HEK293 (cell line): ENCODE results near the gene ANGPTL2.

ENCODE experiments used
- CTCF ChIA-PET: fragments of 350-600 bp; formaldehyde crosslinking; extraction: SDS; loops from one replicate; lab custom pipeline; 2021; ENCODE audit warnings: antibody characterized with exemption; lab: Yijun Ruan, JAX
- POLR2A ChIA-PET: fragments of 300-600 bp; formaldehyde crosslinking; extraction: SDS; loops from one replicate; lab custom pipeline; 2020; ENCODE audit warnings: antibody characterized with exemption, inconsistent platforms; lab: Yijun Ruan, JAX
- H3K27ac ChIP-seq: fragments of 200-500 bp; sonication (Bioruptor generic); 2 replicates; pipeline ENCODE4 v1.5.1; 2014; ENCODE audit warnings: low read depth, low read length, control low read depth, inconsistent platforms; ENCODE audit errors: extremely low read depth
- H3K36me3 ChIP-seq, 2 experiments: fragments of 200-500 bp in 1 of 2; sonication (Bioruptor generic) in 1 of 2; 1 replicate in 1 of 2; 2 replicates in 1 of 2; pipeline ENCODE4 v1.5.1; 2014 to 2017; ENCODE audit warnings: inconsistent platforms in 2 of 2, low read length in 2 of 2; ENCODE audit not compliant: control insufficient read depth in 2 of 2, insufficient read depth in 1 of 2
- H3K4me1 ChIP-seq: fragments of 200-500 bp; sonication (Bioruptor generic); 2 replicates; pipeline ENCODE4 v1.5.1; 2014; ENCODE audit warnings: mild to moderate bottlenecking, low read length, inconsistent platforms; ENCODE audit not compliant: control insufficient read depth, insufficient read depth
- H3K4me3 ChIP-seq: 2 replicates; pipeline ENCODE4 v1.5.1; 2011; ENCODE audit warnings: low read depth, mild to moderate bottlenecking, control low read depth, low read length, moderate library complexity
- H3K9me3 ChIP-seq: fragments of 200-500 bp; sonication (Bioruptor generic); 2 replicates; pipeline ENCODE4 v1.5.1; 2014; ENCODE audit warnings: low read depth, low read length, inconsistent platforms; ENCODE audit not compliant: control insufficient read depth, insufficient read depth
- IKZF3 ChIP-seq: fragments of 450-650 bp; IDR thresholded peaks from 2 replicates; pipeline ENCODE4 v1.5.0; 2018; ENCODE audit warnings: missing biosample characterization, mild to moderate bottlenecking, missing genetic modification characterization, moderate library complexity
- KLF16 ChIP-seq: fragments of 450-650 bp; formaldehyde crosslinking; IDR thresholded peaks from 2 replicates; pipeline ENCODE4 v1.5.1; 2017; ENCODE audit warnings: missing biosample characterization, missing genetic modification characterization
- KLF8 ChIP-seq: fragments of 450-650 bp; formaldehyde crosslinking; IDR thresholded peaks from 2 replicates; pipeline ENCODE4 v1.5.1; 2016; ENCODE audit warnings: missing biosample characterization, missing genetic modification characterization
- KLF9 ChIP-seq: fragments of 450-650 bp; formaldehyde crosslinking; IDR thresholded peaks from 2 replicates; pipeline ENCODE4 v1.5.1; 2016; ENCODE audit warnings: missing biosample characterization, missing genetic modification characterization, low read depth
- SP3 ChIP-seq: fragments of 450-650 bp; formaldehyde crosslinking; IDR thresholded peaks from 2 replicates; pipeline ENCODE4 v1.5.1; 2016; ENCODE audit warnings: missing biosample characterization, missing genetic modification characterization
- TCF7L2 ChIP-seq: IDR thresholded peaks from 2 replicates; pipeline ENCODE4 v1.6.1; 2011; ENCODE audit warnings: low read depth, mild to moderate bottlenecking, inconsistent platforms, low read length, moderate library complexity, borderline replicate concordance
- YY2 ChIP-seq: fragments of 450-650 bp; formaldehyde crosslinking; IDR thresholded peaks from 2 replicates; pipeline ENCODE4 v1.5.1; 2016; ENCODE audit warnings: missing biosample characterization, missing genetic modification characterization
- ZBTB20 ChIP-seq: fragments of 450-650 bp; formaldehyde crosslinking; IDR thresholded peaks from 2 replicates; pipeline ENCODE4 v1.5.1; 2016; ENCODE audit warnings: missing biosample characterization, missing genetic modification characterization
- ZFHX2 ChIP-seq: fragments of 450-650 bp; formaldehyde crosslinking; conservative IDR thresholded peaks from 2 replicates; pipeline ENCODE4 v1.5.1; 2016; ENCODE audit warnings: missing biosample characterization, missing genetic modification characterization
- ZNF114 ChIP-seq: fragments of 450-650 bp; formaldehyde crosslinking; IDR thresholded peaks from 2 replicates; pipeline ENCODE4 v1.5.0; 2017; ENCODE audit warnings: missing biosample characterization, missing genetic modification characterization
- ZNF138 ChIP-seq: fragments of 450-650 bp; formaldehyde crosslinking; IDR thresholded peaks from 2 replicates; pipeline ENCODE4 v1.5.1; 2016; ENCODE audit warnings: missing biosample characterization, missing genetic modification characterization, borderline replicate concordance
- ZNF140 ChIP-seq: fragments of 450-650 bp; formaldehyde crosslinking; IDR thresholded peaks from 2 replicates; pipeline ENCODE4 v1.5.1; 2016; ENCODE audit warnings: missing biosample characterization, missing genetic modification characterization
- ZNF157 ChIP-seq: fragments of 450-650 bp; formaldehyde crosslinking; IDR thresholded peaks from 2 replicates; pipeline ENCODE4 v1.5.1; 2016; ENCODE audit warnings: missing biosample characterization, missing genetic modification characterization
- ZNF211 ChIP-seq: fragments of 450-650 bp; formaldehyde crosslinking; IDR thresholded peaks from 2 replicates; pipeline ENCODE4 v1.5.1; 2016; ENCODE audit warnings: low read depth, missing biosample characterization, missing genetic modification characterization
- ZNF223 ChIP-seq: fragments of 450-650 bp; formaldehyde crosslinking; IDR thresholded peaks from 2 replicates; pipeline ENCODE4 v1.5.1; 2016; ENCODE audit warnings: missing biosample characterization, missing genetic modification characterization
- ZNF24 ChIP-seq: fragments of 450-650 bp; formaldehyde crosslinking; IDR thresholded peaks from 2 replicates; pipeline ENCODE4 v1.5.1; 2016; ENCODE audit warnings: missing biosample characterization, missing genetic modification characterization
- ZNF324 ChIP-seq: fragments of 450-650 bp; formaldehyde crosslinking; IDR thresholded peaks from 2 replicates; pipeline ENCODE4 v1.5.1; 2016; ENCODE audit warnings: missing biosample characterization, missing genetic modification characterization
- ZNF335 ChIP-seq: fragments of 450-650 bp; formaldehyde crosslinking; conservative IDR thresholded peaks from 2 replicates; pipeline ENCODE4 v1.5.1; 2016; ENCODE audit warnings: missing biosample characterization, missing genetic modification characterization
- ZNF354C ChIP-seq: fragments of 450-650 bp; formaldehyde crosslinking; IDR thresholded peaks from 2 replicates; pipeline ENCODE4 v1.5.1; 2016; ENCODE audit warnings: missing biosample characterization, missing genetic modification characterization, low read depth, borderline replicate concordance
- ZNF416 ChIP-seq: fragments of 450-650 bp; formaldehyde crosslinking; IDR thresholded peaks from 2 replicates; pipeline ENCODE4 v1.5.1; 2016; ENCODE audit warnings: missing biosample characterization, missing genetic modification characterization
- ZNF423 ChIP-seq: fragments of 450-650 bp; formaldehyde crosslinking; IDR thresholded peaks from 2 replicates; pipeline ENCODE4 v1.5.1; 2016; ENCODE audit warnings: missing biosample characterization, missing genetic modification characterization
- ZNF548 ChIP-seq: fragments of 450-650 bp; formaldehyde crosslinking; IDR thresholded peaks from 2 replicates; pipeline ENCODE4 v1.5.1; 2016; ENCODE audit warnings: missing biosample characterization, missing genetic modification characterization
- ZNF660 ChIP-seq: fragments of 450-650 bp; IDR thresholded peaks from 2 replicates; pipeline ENCODE4 v1.5.1; 2018; ENCODE audit warnings: missing biosample characterization, mild to moderate bottlenecking, missing genetic modification characterization
- ZNF707 ChIP-seq: fragments of 450-650 bp; formaldehyde crosslinking; IDR thresholded peaks from 2 replicates; pipeline ENCODE4 v1.5.1; 2016; ENCODE audit warnings: missing biosample characterization, missing genetic modification characterization
- TF ChIP-seq, protein P1 (sequence below): fragments of 450-650 bp; formaldehyde crosslinking; IDR thresholded peaks from 2 replicates; pipeline ENCODE4 v1.5.1; 2016; ENCODE audit warnings: missing biosample characterization, missing genetic modification characterization
- TF ChIP-seq, protein P2 (sequence below): fragments of 450-650 bp; formaldehyde crosslinking; IDR thresholded peaks from 2 replicates; pipeline ENCODE4 v1.5.1; 2016; ENCODE audit warnings: missing biosample characterization, missing genetic modification characterization
- TF ChIP-seq, protein P3 (sequence below): fragments of 450-650 bp; formaldehyde crosslinking; IDR thresholded peaks from 2 replicates; pipeline ENCODE4 v1.5.1; 2016; ENCODE audit warnings: missing biosample characterization, missing genetic modification characterization
- TF ChIP-seq, protein P4 (sequence below): fragments of 450-650 bp; formaldehyde crosslinking; IDR thresholded peaks from 2 replicates; pipeline ENCODE4 v1.5.1; 2017; ENCODE audit warnings: missing biosample characterization, missing genetic modification characterization

ANGPTL2 gene

DNA sequence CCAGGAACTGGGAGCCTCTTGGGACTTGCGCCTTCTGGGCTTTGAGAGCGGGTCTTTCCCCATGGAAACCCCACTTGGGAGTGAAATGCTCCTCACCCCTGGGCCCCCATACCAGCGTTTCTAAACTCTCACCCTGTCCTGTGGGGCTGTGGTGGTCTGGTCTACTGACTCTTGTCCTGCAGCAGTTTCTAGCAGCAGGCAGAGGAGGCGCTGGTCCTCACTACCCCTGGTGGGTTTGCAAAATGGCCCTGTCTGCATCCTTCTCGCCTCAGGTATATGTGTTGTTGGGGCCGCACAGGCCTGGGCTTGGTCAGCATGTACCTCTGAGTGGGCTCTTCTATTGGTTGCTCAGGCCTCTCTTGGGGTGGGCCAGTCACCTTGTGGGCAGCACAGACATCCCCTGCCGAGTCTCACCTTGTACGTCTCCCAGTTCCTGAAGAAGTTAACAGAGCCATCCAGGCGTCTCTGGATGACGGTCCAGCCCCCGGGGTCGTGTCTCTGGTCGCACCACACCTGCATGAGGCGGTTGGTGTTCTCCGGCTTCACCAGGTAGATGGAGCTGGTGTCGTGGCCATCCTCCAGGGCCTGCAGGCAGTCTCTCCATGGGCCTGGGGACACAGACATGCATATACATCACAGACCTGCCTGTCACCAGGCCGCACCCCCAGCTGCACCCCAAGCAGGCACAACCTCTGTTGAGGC is 29.0 kb downstream of the ANGPTL2 start:
- no peaks in the 10 kb centered on the region for H3K4me1 ChIP-seq
- POLR2A ChIA-PET, result no interaction called here
- no peaks in the 10 kb centered on the region for H3K36me3 ChIP-seq
- no peak overlapping the region for H3K4me3 ChIP-seq
- no peaks in the 10 kb centered on the region for H3K9me3 ChIP-seq
- TF ChIP-seq, protein P1, sequence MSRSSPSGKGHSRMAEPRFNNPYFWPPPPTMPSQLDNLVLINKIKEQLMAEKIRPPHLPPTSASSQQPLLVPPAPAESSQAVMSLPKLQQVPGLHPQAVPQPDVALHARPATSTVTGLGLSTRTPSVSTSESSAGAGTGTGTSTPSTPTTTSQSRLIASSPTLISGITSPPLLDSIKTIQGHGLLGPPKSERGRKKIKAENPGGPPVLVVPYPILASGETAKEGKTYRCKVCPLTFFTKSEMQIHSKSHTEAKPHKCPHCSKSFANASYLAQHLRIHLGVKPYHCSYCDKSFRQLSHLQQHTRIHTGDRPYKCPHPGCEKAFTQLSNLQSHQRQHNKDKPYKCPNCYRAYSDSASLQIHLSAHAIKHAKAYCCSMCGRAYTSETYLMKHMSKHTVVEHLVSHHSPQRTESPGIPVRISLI, result no peak
- TF ChIP-seq KLF8 (tag by site-specific recombination) (no peak), ZBTB20 (no peak), TCF7L2 (no peak), ZNF354C (tag by site-specific recombination) (no peak), ZNF140 (tag by site-specific recombination) (no peak), ZNF24 (tag by site-specific recombination) (no peak), ZNF223 (tag by site-specific recombination) (no peak), ZNF335 (tag by site-specific recombination) (no peak), ZNF423 (tag by site-specific recombination) (no peak), KLF9 (no peak), ZFHX2 (tag by site-specific recombination) (no peak), ZNF114 (tag by site-specific recombination) (no peak), ZNF707 (tag by site-specific recombination) (no peak), ZNF548 (no peak), ZNF211 (tag by site-specific recombination) (no peak), ZNF157 (no peak), ZNF324 (tag by site-specific recombination) (no peak), KLF16 (tag by site-specific recombination) (no peak)
- TF ChIP-seq, protein P2, sequence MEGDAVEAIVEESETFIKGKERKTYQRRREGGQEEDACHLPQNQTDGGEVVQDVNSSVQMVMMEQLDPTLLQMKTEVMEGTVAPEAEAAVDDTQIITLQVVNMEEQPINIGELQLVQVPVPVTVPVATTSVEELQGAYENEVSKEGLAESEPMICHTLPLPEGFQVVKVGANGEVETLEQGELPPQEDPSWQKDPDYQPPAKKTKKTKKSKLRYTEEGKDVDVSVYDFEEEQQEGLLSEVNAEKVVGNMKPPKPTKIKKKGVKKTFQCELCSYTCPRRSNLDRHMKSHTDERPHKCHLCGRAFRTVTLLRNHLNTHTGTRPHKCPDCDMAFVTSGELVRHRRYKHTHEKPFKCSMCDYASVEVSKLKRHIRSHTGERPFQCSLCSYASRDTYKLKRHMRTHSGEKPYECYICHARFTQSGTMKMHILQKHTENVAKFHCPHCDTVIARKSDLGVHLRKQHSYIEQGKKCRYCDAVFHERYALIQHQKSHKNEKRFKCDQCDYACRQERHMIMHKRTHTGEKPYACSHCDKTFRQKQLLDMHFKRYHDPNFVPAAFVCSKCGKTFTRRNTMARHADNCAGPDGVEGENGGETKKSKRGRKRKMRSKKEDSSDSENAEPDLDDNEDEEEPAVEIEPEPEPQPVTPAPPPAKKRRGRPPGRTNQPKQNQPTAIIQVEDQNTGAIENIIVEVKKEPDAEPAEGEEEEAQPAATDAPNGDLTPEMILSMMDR (tag by site-specific recombination), result no peak
- CTCF ChIA-PET, result interaction anchor here (1.2 kb wide), 1 partner anchor 9 kb away, joined by 6 read pairs; no protein-coding TSS in a partner anchor
- no peak overlapping the region for H3K27ac ChIP-seq

DNA sequence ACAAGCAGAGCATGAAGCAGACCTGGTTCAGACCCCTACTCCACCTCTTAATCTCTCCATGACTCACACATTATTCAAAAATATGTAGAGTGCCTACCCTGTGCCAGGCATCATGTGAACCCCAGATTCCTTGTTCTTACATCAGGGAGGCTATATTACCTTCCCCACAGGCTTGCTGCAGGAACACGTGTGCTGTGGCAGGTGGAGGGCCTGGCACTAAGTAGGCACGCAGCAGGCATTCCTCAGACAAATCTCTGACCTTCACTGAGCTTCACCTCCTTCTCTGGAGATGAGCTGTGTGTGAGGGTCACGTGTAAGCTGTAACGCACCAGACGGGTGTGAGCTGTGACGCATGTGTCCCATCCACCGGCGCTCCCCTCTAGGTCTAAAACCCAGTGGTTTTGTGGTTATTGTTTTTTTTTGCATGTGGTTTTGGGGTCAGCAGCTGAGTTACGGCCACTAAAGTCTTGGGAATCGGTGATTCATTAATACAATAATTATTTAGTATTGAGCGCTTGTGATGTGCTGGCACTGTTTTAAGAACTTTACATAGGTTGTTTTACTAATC is 30.3 kb downstream of the ANGPTL2 start:
- Histone ChIP-seq H3K27ac (no peak overlapping the region), H3K4me1 (no peaks in the 10 kb centered on the region), H3K36me3 (no peaks in the 10 kb centered on the region), H3K9me3 (no peaks in the 10 kb centered on the region), H3K4me3 (no peak overlapping the region)
- ChIA-PET CTCF (interaction anchor here (0.6 kb wide), 1 partner anchor 15 kb away, joined by 3 read pairs; no protein-coding TSS in a partner anchor), POLR2A (no interaction called here)
- no peak for TF ChIP-seq ZNF660 (tag by site-specific recombination)
- TF ChIP-seq, protein P3, sequence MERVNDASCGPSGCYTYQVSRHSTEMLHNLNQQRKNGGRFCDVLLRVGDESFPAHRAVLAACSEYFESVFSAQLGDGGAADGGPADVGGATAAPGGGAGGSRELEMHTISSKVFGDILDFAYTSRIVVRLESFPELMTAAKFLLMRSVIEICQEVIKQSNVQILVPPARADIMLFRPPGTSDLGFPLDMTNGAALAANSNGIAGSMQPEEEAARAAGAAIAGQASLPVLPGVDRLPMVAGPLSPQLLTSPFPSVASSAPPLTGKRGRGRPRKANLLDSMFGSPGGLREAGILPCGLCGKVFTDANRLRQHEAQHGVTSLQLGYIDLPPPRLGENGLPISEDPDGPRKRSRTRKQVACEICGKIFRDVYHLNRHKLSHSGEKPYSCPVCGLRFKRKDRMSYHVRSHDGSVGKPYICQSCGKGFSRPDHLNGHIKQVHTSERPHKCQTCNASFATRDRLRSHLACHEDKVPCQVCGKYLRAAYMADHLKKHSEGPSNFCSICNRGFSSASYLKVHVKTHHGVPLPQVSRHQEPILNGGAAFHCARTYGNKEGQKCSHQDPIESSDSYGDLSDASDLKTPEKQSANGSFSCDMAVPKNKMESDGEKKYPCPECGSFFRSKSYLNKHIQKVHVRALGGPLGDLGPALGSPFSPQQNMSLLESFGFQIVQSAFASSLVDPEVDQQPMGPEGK (tag by site-specific recombination), result no peak
- TF ChIP-seq IKZF3 (tag by site-specific recombination), result no peak
- no peak for TF ChIP-seq YY2 (tag by site-specific recombination)
- no peak for TF ChIP-seq SP3
- TF ChIP-seq ZNF416 (tag by site-specific recombination), result no peak
- TF ChIP-seq ZNF24 (tag by site-specific recombination), result no peak
- TF ChIP-seq, protein P4, sequence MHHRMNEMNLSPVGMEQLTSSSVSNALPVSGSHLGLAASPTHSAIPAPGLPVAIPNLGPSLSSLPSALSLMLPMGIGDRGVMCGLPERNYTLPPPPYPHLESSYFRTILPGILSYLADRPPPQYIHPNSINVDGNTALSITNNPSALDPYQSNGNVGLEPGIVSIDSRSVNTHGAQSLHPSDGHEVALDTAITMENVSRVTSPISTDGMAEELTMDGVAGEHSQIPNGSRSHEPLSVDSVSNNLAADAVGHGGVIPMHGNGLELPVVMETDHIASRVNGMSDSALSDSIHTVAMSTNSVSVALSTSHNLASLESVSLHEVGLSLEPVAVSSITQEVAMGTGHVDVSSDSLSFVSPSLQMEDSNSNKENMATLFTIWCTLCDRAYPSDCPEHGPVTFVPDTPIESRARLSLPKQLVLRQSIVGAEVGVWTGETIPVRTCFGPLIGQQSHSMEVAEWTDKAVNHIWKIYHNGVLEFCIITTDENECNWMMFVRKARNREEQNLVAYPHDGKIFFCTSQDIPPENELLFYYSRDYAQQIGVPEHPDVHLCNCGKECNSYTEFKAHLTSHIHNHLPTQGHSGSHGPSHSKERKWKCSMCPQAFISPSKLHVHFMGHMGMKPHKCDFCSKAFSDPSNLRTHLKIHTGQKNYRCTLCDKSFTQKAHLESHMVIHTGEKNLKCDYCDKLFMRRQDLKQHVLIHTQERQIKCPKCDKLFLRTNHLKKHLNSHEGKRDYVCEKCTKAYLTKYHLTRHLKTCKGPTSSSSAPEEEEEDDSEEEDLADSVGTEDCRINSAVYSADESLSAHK (tag by site-specific recombination), result no peak
- TF ChIP-seq ZNF138 (tag by site-specific recombination), result no peak
- no peak for TF ChIP-seq KLF16 (tag by site-specific recombination)
- no peak for TF ChIP-seq KLF8 (tag by site-specific recombination)
